PC-9 (cell line): ENCODE results near the gene SESN3. TPM values are rescaled to one million over a fixed set of nuclear protein-coding genes. Genes with fewer than 3 reads are reported as not detected.

Source experiments
- BruUV-seq: library from RNA; stranded (reverse); fragments of 400-500 nt; replicated peaks from 2 replicates; lab custom pipeline; 2021; lab: Mats Ljungman, UMichigan
- CTCF ChIA-PET: fragments of 300-600 bp; sonication (Branson Sonifier 250); formaldehyde crosslinking; loops from one replicate; lab custom pipeline; 2022; ENCODE audit warnings: antibody characterized with exemption; lab: Charles Lee
- POLR2A ChIA-PET: fragments of 300-600 bp; sonication (Branson Sonifier 250); formaldehyde crosslinking; loops from one replicate; lab custom pipeline; 2022; ENCODE audit warnings: antibody characterized with exemption; ENCODE audit not compliant: unreplicated experiment; lab: Charles Lee
- DNase-seq, 2 experiments: peaks; one replicate each; pipeline versions ENCODE4 v3.0.0 to v3.0.0-alpha.2; 2015 to 2022; ENCODE audit warnings: mixed read lengths in 1 of 2
- H2AFZ ChIP-seq: fragments of 200-600 bp; sonication (generic); 2 replicates; pipeline ENCODE4 v1.8.1; 2017; ENCODE audit warnings: antibody characterized with exemption
- H3F3A ChIP-seq: fragments of 200-600 bp; sonication (generic); 2 replicates; pipeline ENCODE4 v1.8.1; 2017; ENCODE audit warnings: antibody characterized with exemption, mild to moderate bottlenecking, low read depth; ENCODE audit not compliant: insufficient read depth
- H3K27ac ChIP-seq: fragments of 200-600 bp; sonication (generic); 2 replicates; pipeline ENCODE4 v1.6.1; 2016; ENCODE audit warnings: mixed run types
- H3K27me3 ChIP-seq: fragments of 200-600 bp; sonication (generic); 2 replicates; pipeline ENCODE4 v1.6.1; 2016; ENCODE audit warnings: low read depth, mixed run types; ENCODE audit not compliant: insufficient read depth
- H3K36me3 ChIP-seq: fragments of 200-600 bp; sonication (generic); 2 replicates; pipeline ENCODE4 v1.6.1; 2016; ENCODE audit warnings: low read depth, mixed run types
- H3K4me1 ChIP-seq: fragments of 200-600 bp; sonication (generic); replicated peaks from 2 replicates; pipeline ENCODE4 v1.6.1; 2016; ENCODE audit warnings: mixed run types; ENCODE audit not compliant: insufficient read depth
- H3K4me2 ChIP-seq: fragments of 200-600 bp; sonication (generic); 2 replicates; pipeline ENCODE4 v1.6.1; 2017; ENCODE audit warnings: mixed run types
- H3K4me3 ChIP-seq: fragments of 200-600 bp; sonication (generic); 2 replicates; pipeline ENCODE4 v1.6.1; 2016; ENCODE audit warnings: mixed run types
- H3K79me2 ChIP-seq: fragments of 200-600 bp; sonication (generic); 2 replicates; pipeline ENCODE4 v1.6.1; 2017; ENCODE audit warnings: low read depth, mixed run types
- H3K9me2 ChIP-seq: fragments of 200-600 bp; sonication (generic); 2 replicates; pipeline ENCODE4 v1.8.1; 2017; ENCODE audit warnings: mild to moderate bottlenecking; ENCODE audit not compliant: insufficient read depth
- H3K9me3 ChIP-seq: fragments of 200-600 bp; sonication (generic); 2 replicates; pipeline ENCODE4 v1.8.1; 2016; ENCODE audit warnings: low read depth; ENCODE audit not compliant: insufficient read depth
- H4K20me1 ChIP-seq: fragments of 200-600 bp; sonication (generic); 2 replicates; pipeline ENCODE4 v1.8.1; 2017; ENCODE audit not compliant: insufficient read depth
- CTCF ChIP-seq: fragments of 200-600 bp; sonication (generic); conservative IDR thresholded peaks from 2 replicates; pipeline ENCODE4 v1.6.1; 2017; ENCODE audit warnings: mixed run types, antibody characterized with exemption, mild to moderate bottlenecking, moderate library complexity
- EZH2 ChIP-seq: fragments of 200-600 bp; sonication (generic); IDR thresholded peaks from 2 replicates; pipeline ENCODE4 v1.8.0; 2017; ENCODE audit warnings: antibody characterized with exemption, low read depth
- intact Hi-C: fragments of 100-400 bp; cut with micrococcal nuclease; formaldehyde crosslinking; loops from one replicate; pipeline ENCODE4 v1.10.0; 2022; ENCODE audit not compliant: unreplicated experiment
- total RNA-seq: library from RNA; stranded (reverse); gene quantifications from 2 replicates; pipeline ENCODE4 v1.2.3, GENCODE V29; 2021

Gene SESN3
- total RNA-seq, 1 experiment from 2014 or later: 0.85 TPM

DNA sequence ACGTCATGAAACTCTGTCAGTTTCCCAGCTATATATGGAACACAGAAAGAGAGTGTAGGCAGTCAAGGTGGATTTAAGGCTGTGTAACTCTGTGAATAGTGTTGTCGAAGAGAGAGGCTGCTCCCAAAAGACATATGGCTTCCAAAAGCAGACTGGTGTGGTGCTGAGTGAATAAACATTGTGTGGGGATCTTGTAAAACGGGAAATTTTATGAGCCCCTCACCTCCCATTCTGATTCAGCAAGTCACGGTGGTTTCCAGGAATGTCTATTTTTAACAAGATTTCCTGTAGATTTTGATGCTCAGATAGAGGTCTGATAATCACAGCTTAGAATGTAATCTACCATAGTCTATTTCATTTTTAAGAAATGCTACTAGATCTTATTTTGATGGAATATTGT lies 67.9 kb downstream of the SESN3 start:
- H3K27me3 ChIP-seq: no peaks in the 10 kb centered on the region
- ChIA-PET POLR2A (no interaction called here), CTCF (no interaction called here)
- intact Hi-C loops: no loop called here
- no peak overlapping the region for H3K4me3 ChIP-seq
- no peaks in the 10 kb centered on the region for H3K4me1 ChIP-seq
- H3F3A ChIP-seq: no peaks in the 10 kb centered on the region
- BruUV-seq: no TSS peak
- H4K20me1 ChIP-seq: no peaks in the 10 kb centered on the region
- H3K4me2 ChIP-seq: no peak overlapping the region
- no peak for DNase-seq
- no peak overlapping the region for H2AFZ ChIP-seq
- TF ChIP-seq CTCF (no peak), EZH2 (no peak)
- H3K79me2 ChIP-seq: no peaks in the 10 kb centered on the region
- no peaks in the 10 kb centered on the region for H3K36me3 ChIP-seq
- H3K9me3 ChIP-seq: no peaks in the 10 kb centered on the region
- H3K27ac ChIP-seq: no peak overlapping the region
- no peaks in the 10 kb centered on the region for H3K9me2 ChIP-seq

DNA sequence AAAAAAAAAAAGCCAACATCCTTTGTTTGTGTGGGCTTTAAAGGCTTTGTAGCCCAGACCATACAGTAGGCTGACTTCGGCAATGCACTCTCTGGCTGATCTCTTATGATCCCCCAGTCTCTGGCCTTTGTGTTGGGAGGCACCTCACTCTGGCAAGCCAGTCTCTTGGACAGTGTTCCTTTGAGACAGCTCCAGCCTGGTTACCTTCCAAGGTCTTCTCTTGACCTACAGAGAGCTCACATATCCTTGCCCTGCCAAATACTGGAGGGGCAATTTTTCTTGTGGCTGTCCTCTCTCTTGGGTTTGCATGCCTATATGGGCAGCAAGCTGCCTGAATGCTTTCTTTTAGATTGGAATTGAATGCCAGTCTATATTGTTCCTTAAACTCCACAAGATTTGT lies 69.8 kb downstream of the SESN3 start:
- no peak overlapping the region for H2AFZ ChIP-seq
- H3K4me1 ChIP-seq: no peaks in the 10 kb centered on the region
- DNase-seq: no peak
- BruUV-seq: no TSS peak
- H3K27me3 ChIP-seq: no peaks in the 10 kb centered on the region
- ChIA-PET POLR2A (interaction anchor here (0.5 to 0.7 kb wide), 3 partner anchors 9 to 188 kb away, joined by 3 to 4 read pairs (median 3); partner anchors contain the start of genes CWC15 and KDM4D), CTCF (no interaction called here)
- H3K79me2 ChIP-seq: no peaks in the 10 kb centered on the region
- no peak overlapping the region for H3K27ac ChIP-seq
- H3F3A ChIP-seq: no peaks in the 10 kb centered on the region
- H3K4me2 ChIP-seq: no peak overlapping the region
- H3K36me3 ChIP-seq: no peaks in the 10 kb centered on the region
- TF ChIP-seq EZH2 (no peak), CTCF (no peak)
- no peaks in the 10 kb centered on the region for H3K9me3 ChIP-seq
- H3K4me3 ChIP-seq: no peak overlapping the region
- H4K20me1 ChIP-seq: no peaks in the 10 kb centered on the region
- H3K9me2 ChIP-seq: no peaks in the 10 kb centered on the region
- intact Hi-C loops: no loop called here

GRCh38 chr11:95157824-95158223 lies 73.2 kb downstream of the SESN3 start:
- Histone ChIP-seq H3K9me2 (no peaks in the 10 kb centered on the region), H3K36me3 (no peaks in the 10 kb centered on the region), H3K79me2 (no peaks in the 10 kb centered on the region), H2AFZ (no peak overlapping the region), H3K4me3 (no peak overlapping the region), H3K4me2 (no peak overlapping the region), H4K20me1 (no peaks in the 10 kb centered on the region), H3K27me3 (no peaks in the 10 kb centered on the region), H3K4me1 (no peaks in the 10 kb centered on the region), H3K27ac (no peak overlapping the region), H3F3A (no peaks in the 10 kb centered on the region), H3K9me3 (no peaks in the 10 kb centered on the region)
- CTCF ChIA-PET: interaction anchor here (0.5 kb wide), 1 partner anchor 1267 kb away, joined by 3 read pairs; no protein-coding TSS in a partner anchor
- POLR2A ChIA-PET: no interaction called here
- TF ChIP-seq EZH2 (no peak), CTCF (no peak)
- no TSS peak for BruUV-seq
- DNase-seq: no peak
- intact Hi-C loops: no loop called here
